OCI-LY3 (cell line): ENCODE results near the gene BRSK1.

ENCODE experiments used
- H2AFZ ChIP-seq: fragments of 200-600, 300-600 bp; shearing (Covaris generic); 2 replicates; pipeline ENCODE4 v1.6.0; 2014; ENCODE audit warnings: antibody characterized with exemption, low read depth, low read length
- H3K27ac ChIP-seq: fragments of 200-600, 300-600 bp; sonication (generic); 2 replicates; pipeline ENCODE4 v1.5.1; 2014; ENCODE audit warnings: mild to moderate bottlenecking, low read length, moderate library complexity, mixed read lengths
- H3K27me3 ChIP-seq: fragments of 200-600, 300-600 bp; sonication (generic); 2 replicates; pipeline ENCODE4 v1.6.1; 2014; ENCODE audit warnings: low read depth, low read length, mixed read lengths
- H3K36me3 ChIP-seq: fragments of 200-600, 300-600 bp; sonication (generic); replicated peaks from 2 replicates; pipeline ENCODE3; 2014; ENCODE audit warnings: low read depth, low read length, mixed read lengths
- H3K4me1 ChIP-seq: fragments of 300-600, 200-600 bp; sonication (generic); 2 replicates; pipeline ENCODE4 v1.6.1; 2014; ENCODE audit warnings: low read length, mixed read lengths
- H3K4me2 ChIP-seq: fragments of 200-600, 300-600 bp; sonication (generic); 2 replicates; pipeline ENCODE4 v1.6.1; 2014; ENCODE audit warnings: low read length, mixed read lengths
- H3K4me3 ChIP-seq: fragments of 300-600, 200-600 bp; sonication (generic); 2 replicates; pipeline ENCODE4 v1.5.1; 2014; ENCODE audit warnings: antibody characterized with exemption, mild to moderate bottlenecking, low read length, moderate library complexity
- H3K79me2 ChIP-seq: fragments of 300-600, 200-600 bp; shearing (Covaris generic); 2 replicates; pipeline ENCODE4 v1.6.1; 2014; ENCODE audit warnings: mild to moderate bottlenecking, low read length, mixed read lengths
- H3K9ac ChIP-seq: fragments of 300-600, 200-600 bp; shearing (Covaris generic); 2 replicates; pipeline ENCODE4 v1.6.0; 2014; ENCODE audit warnings: mild to moderate bottlenecking, low read length, moderate library complexity
- H3K9me3 ChIP-seq: fragments of 200-600, 300-600 bp; shearing (Covaris generic); 2 replicates; pipeline ENCODE4 v1.6.1; 2014; ENCODE audit warnings: low read length, mixed read lengths; ENCODE audit not compliant: insufficient read depth
- H4K20me1 ChIP-seq: fragments of 200-600, 300-600 bp; sonication (generic); 2 replicates; pipeline ENCODE4 v1.6.1; 2016; ENCODE audit warnings: low read length, mixed read lengths; ENCODE audit not compliant: insufficient read depth
- EZH2phosphoT487 ChIP-seq: fragments of 200-600 bp; shearing (Covaris generic); IDR thresholded peaks from 2 replicates; pipeline ENCODE4 v1.6.1; 2018; ENCODE audit warnings: antibody characterized with exemption, mixed run types, low read depth
- TF ChIP-seq, protein P1 (sequence below): fragments of 200-600, 300-600 bp; sonication (generic); IDR thresholded peaks from 2 replicates; pipeline ENCODE4 v1.5.1; 2014; ENCODE audit warnings: antibody characterized with exemption, low read length, low read depth

Gene BRSK1

DNA sequence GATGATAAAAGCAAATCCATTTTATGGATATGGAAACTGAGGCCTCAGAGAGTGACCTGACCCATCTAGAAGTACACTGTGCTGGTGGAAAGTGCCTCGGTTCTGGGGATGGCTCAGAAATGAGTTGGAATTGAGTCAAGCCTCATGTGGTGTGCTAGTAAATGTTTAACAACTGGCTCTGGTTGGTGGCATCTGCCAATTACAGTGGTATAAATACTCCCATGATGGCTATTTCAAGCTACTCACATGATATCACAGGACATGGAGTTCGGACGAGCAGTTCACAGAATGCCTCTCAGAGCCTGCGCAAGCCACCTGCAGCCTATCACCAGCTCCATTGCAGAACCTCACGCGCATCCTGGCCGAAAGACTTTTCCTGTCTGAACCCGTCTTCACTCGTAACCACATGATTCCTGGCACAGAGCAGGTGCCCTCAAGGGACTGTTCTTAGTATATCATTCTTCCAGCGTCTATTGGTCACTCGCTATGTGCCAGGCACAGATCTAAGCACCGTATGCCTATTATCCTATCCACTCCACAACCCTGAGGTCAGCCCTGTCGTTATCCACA is 32.2 kb downstream of the BRSK1 start:
- Histone ChIP-seq H3K4me2 (no peak overlapping the region), H3K36me3 (no peaks in the 10 kb centered on the region), H3K9ac (no peak overlapping the region), H3K27ac (no peak overlapping the region), H3K79me2 (no peaks in the 10 kb centered on the region), H2AFZ (no peak overlapping the region), H4K20me1 (no peaks in the 10 kb centered on the region), H3K4me3 (no peak overlapping the region), H3K27me3 (no peaks in the 10 kb centered on the region), H3K4me1 (no peaks in the 10 kb centered on the region), H3K9me3 (no peaks in the 10 kb centered on the region)
- no peak for TF ChIP-seq EZH2phosphoT487
- TF ChIP-seq, protein P1, sequence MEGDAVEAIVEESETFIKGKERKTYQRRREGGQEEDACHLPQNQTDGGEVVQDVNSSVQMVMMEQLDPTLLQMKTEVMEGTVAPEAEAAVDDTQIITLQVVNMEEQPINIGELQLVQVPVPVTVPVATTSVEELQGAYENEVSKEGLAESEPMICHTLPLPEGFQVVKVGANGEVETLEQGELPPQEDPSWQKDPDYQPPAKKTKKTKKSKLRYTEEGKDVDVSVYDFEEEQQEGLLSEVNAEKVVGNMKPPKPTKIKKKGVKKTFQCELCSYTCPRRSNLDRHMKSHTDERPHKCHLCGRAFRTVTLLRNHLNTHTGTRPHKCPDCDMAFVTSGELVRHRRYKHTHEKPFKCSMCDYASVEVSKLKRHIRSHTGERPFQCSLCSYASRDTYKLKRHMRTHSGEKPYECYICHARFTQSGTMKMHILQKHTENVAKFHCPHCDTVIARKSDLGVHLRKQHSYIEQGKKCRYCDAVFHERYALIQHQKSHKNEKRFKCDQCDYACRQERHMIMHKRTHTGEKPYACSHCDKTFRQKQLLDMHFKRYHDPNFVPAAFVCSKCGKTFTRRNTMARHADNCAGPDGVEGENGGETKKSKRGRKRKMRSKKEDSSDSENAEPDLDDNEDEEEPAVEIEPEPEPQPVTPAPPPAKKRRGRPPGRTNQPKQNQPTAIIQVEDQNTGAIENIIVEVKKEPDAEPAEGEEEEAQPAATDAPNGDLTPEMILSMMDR, result no peak

DNA sequence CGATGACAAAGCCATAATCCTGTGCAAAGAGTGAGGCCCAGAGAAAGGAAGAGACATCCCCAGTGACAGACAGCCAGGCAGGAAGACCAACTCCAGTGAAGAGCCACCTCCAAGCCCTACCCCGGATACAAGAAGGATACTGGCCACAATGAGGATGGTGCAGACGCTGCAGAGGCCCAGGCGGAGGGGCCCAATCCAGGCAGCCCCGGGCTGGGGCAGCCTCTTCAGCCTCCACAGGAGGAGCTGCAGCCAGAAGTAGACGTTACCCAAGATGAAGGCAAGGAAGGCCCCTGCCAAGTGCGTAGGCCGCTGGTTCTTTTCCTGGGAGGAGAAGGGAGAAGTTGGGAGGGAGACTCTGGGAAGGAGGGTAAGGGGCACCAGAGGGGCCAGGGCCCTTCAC is 32.8 kb downstream of the BRSK1 start:
- no peaks in the 10 kb centered on the region for H3K9me3 ChIP-seq
- H3K27me3 ChIP-seq, result no peaks in the 10 kb centered on the region
- no peak overlapping the region for H3K4me3 ChIP-seq
- no peak overlapping the region for H3K9ac ChIP-seq
- H3K36me3 ChIP-seq, result no peaks in the 10 kb centered on the region
- no peak overlapping the region for H2AFZ ChIP-seq
- H3K4me2 ChIP-seq, result no peak overlapping the region
- no peaks in the 10 kb centered on the region for H3K4me1 ChIP-seq
- H3K79me2 ChIP-seq, result no peaks in the 10 kb centered on the region
- H4K20me1 ChIP-seq, result no peaks in the 10 kb centered on the region
- no peak overlapping the region for H3K27ac ChIP-seq
- TF ChIP-seq, protein P1, result no peak
- TF ChIP-seq EZH2phosphoT487, result no peak

DNA sequence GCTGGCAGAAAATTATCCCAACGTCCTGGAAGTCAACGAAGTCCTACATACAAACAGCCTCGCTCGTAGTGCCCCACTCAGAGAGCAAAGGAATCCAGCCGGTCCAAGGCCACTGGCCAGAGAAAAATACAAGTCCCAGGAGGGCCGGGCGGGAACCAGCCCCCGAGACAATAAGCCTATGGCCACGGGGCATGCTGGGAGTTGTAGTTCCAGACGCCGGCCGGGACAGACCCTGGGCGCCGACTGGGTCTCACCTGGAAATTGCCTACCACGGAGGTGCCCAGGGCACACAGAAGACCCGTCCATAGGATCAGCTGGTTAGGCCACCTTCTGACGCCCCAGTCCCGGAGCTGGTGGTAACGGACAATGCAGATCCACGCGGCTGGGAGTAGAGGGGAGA is 36.0 kb downstream of the BRSK1 start:
- H2AFZ ChIP-seq, result no peak overlapping the region
- no peaks in the 10 kb centered on the region for H3K36me3 ChIP-seq
- H3K9me3 ChIP-seq, result no peaks in the 10 kb centered on the region
- H3K79me2 ChIP-seq, result no peaks in the 10 kb centered on the region
- peak overlapping the region; percentile 17; the same call in 1 of the 2 replicates for H3K4me2 ChIP-seq
- TF ChIP-seq EZH2phosphoT487, result no peak
- H3K4me1 ChIP-seq, result peaks cover 2% of the 10 kb centered on the region; the same call in 1 of the 2 replicates
- H3K4me3 ChIP-seq, result no peak overlapping the region
- no peaks in the 10 kb centered on the region for H4K20me1 ChIP-seq
- no peaks in the 10 kb centered on the region for H3K27me3 ChIP-seq
- H3K9ac ChIP-seq, result no peak overlapping the region
- no peak overlapping the region for H3K27ac ChIP-seq

DNA sequence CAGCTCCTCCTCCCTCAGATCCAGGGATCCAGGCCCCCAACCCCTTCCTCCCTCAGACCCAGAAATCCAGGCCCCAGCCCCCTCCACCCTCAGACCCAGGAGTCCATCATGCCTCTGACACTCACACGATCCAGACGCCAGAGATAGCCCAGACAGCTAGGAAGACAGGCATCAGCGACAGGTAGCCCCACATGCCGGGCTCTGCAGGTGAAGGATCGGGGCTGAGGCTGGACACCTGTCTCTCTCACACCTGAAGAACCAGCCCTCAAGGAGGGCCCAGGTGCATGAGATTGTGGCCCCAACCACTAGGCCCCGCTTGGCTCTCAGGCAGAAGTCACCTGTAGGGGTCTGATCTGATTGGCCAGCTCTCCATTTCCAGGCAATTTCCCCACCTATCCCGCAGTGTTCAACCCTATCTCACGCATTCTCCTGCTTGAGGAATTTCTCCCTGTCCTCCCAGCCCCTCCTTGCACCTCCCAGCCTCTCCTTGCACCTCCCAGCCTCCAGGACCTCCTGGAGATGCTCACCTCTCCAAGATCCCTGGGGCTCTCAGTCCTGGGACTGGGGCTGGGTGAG is 37.1 kb downstream of the BRSK1 start:
- TF ChIP-seq EZH2phosphoT487, result no peak
- TF ChIP-seq, protein P1, result no peak

More for the DNA sequence above, 37.1 kb downstream of the BRSK1 start:
- Histone ChIP-seq H3K9me3 (no peaks in the 10 kb centered on the region), H2AFZ (no peak overlapping the region), H3K27me3 (no peaks in the 10 kb centered on the region), H3K4me3 (no peak overlapping the region), H3K27ac (no peak overlapping the region), H3K4me1 (peaks cover 6% of the 10 kb centered on the region; the same call in 1 of the 2 replicates), H4K20me1 (no peaks in the 10 kb centered on the region), H3K9ac (no peak overlapping the region), H3K79me2 (no peaks in the 10 kb centered on the region), H3K4me2 (no peak overlapping the region), H3K36me3 (no peaks in the 10 kb centered on the region)
